MM.1S (cell line): Measurements from ENCODE around the gene COL2A1.
"Not testable (repeated sequence)": the region's sequence is repeated elsewhere in the genome, so short reads cannot be mapped to it uniquely, and the experiment has no call there.

Source experiments
- DNase-seq: peaks from one replicate; pipeline ENCODE4 v3.0.0-alpha.2; 2015
- H2AFZ ChIP-seq: fragments of 300-600 bp; sonication (generic); 2 replicates; pipeline ENCODE4 v1.6.0; 2016; ENCODE audit warnings: antibody characterized with exemption, low read length
- H3F3A ChIP-seq: fragments of 300-600 bp; sonication (generic); 2 replicates; pipeline ENCODE4 v1.6.1; 2016; ENCODE audit warnings: mild to moderate bottlenecking, antibody characterized with exemption, low read length, moderate library complexity, mixed read lengths; ENCODE audit not compliant: insufficient read depth
- H3K27ac ChIP-seq: fragments of 300-600 bp; sonication (generic); 2 replicates; pipeline ENCODE4 v1.5.1; 2016; ENCODE audit warnings: mild to moderate bottlenecking, low read length
- H3K27me3 ChIP-seq: fragments of 300-600 bp; sonication (generic); replicated peaks from 2 replicates; pipeline ENCODE4 v1.6.0; 2016; ENCODE audit warnings: low read length; ENCODE audit not compliant: insufficient read depth
- H3K36me3 ChIP-seq: fragments of 300-600 bp; sonication (generic); replicated peaks from 2 replicates; pipeline ENCODE4 v1.6.1; 2016; ENCODE audit warnings: mild to moderate bottlenecking, low read length, mixed read lengths; ENCODE audit not compliant: insufficient read depth
- H3K4me1 ChIP-seq: fragments of 300-600 bp; sonication (generic); 2 replicates; pipeline ENCODE4 v1.6.1; 2016; ENCODE audit warnings: low read length, mixed read lengths
- H3K4me2 ChIP-seq: fragments of 300-600 bp; sonication (generic); 2 replicates; pipeline ENCODE4 v1.6.0; 2016; ENCODE audit warnings: low read depth, low read length
- H3K4me3 ChIP-seq: fragments of 300-600 bp; sonication (generic); 2 replicates; pipeline ENCODE4 v1.5.1; 2016; ENCODE audit warnings: low read length, mixed read lengths
- H3K79me2 ChIP-seq: fragments of 300-600 bp; sonication (generic); 2 replicates; pipeline ENCODE4 v1.6.1; 2016; ENCODE audit warnings: mixed run types, low read length, mixed read lengths
- H3K9ac ChIP-seq: fragments of 300-600 bp; sonication (generic); 2 replicates; pipeline ENCODE4 v1.6.1; 2016; ENCODE audit warnings: low read length, mixed read lengths
- H3K9me2 ChIP-seq: fragments of 300-600 bp; sonication (generic); replicated peaks from 2 replicates; pipeline ENCODE4 v1.6.1; 2016; ENCODE audit warnings: mild to moderate bottlenecking, low read length, mixed read lengths; ENCODE audit not compliant: insufficient read depth
- H3K9me3 ChIP-seq: fragments of 300-600 bp; sonication (generic); replicated peaks from 2 replicates; pipeline ENCODE4 v1.6.1; 2016; ENCODE audit warnings: mild to moderate bottlenecking, low read length, mixed read lengths; ENCODE audit not compliant: insufficient read depth
- H4K20me1 ChIP-seq: fragments of 300-600 bp; sonication (generic); 2 replicates; pipeline ENCODE4 v1.6.1; 2016; ENCODE audit warnings: mild to moderate bottlenecking, low read length, moderate library complexity, mixed read lengths; ENCODE audit not compliant: insufficient read depth
- CTCF ChIP-seq: fragments of 300-600 bp; sonication (generic); IDR thresholded peaks from 2 replicates; pipeline ENCODE4 v1.5.1; 2016; ENCODE audit warnings: antibody characterized with exemption, low read length, mixed read lengths
- EZH2 ChIP-seq: fragments of 300-600 bp; sonication (generic); optimal IDR thresholded peaks from 2 replicates; pipeline ENCODE3; 2017; ENCODE audit warnings: low read depth, mild to moderate bottlenecking, antibody characterized with exemption, low read length, mixed read lengths
- EZH2phosphoT487 ChIP-seq: fragments of 300-600 bp; sonication (generic); IDR thresholded peaks from 2 replicates; pipeline ENCODE4 v1.6.1; 2018; ENCODE audit warnings: antibody characterized with exemption, low read length

COL2A1 gene

GRCh38 chr12:47963340-47964040 is 40.8 kb downstream of the COL2A1 start, which contains the start of gene TMEM106C:
TMEM106C (plus strand) TSS chr12:47963596; CDS start chr12:47964237, 641 bp downstream.
- peak; percentile 94 for DNase-seq
- H3K4me3 ChIP-seq: peak within 1 kb of the TSS; percentile 99
- peaks cover 32% of the 10 kb centered on the region for H3K79me2 ChIP-seq
- H3K9ac ChIP-seq: peak within 1 kb of the TSS; percentile 86
- no peaks in the 10 kb centered on the region for H4K20me1 ChIP-seq
- no peaks in the 10 kb centered on the region for H3K9me2 ChIP-seq
- no peak for TF ChIP-seq EZH2
- TF ChIP-seq EZH2phosphoT487: no peak
- TF ChIP-seq CTCF: peak; percentile 97
- H3K27me3 ChIP-seq: no peaks in the 10 kb centered on the region; the same call in 1 of the 2 replicates
- peaks cover 6% of the 10 kb centered on the region; the same call in 1 of the 2 replicates for H3K36me3 ChIP-seq
- no peaks in the 10 kb centered on the region for H3K9me3 ChIP-seq
- no peaks in the 10 kb centered on the region for H3F3A ChIP-seq
- peak within 1 kb of the TSS; percentile 6; the same call in 1 of the 2 replicates for H3K27ac ChIP-seq
- peaks cover 8% of the 10 kb centered on the region for H3K4me1 ChIP-seq
- H3K4me2 ChIP-seq: peak within 1 kb of the TSS; percentile 87
- peak within 1 kb of the TSS; percentile 98 for H2AFZ ChIP-seq

DNA sequence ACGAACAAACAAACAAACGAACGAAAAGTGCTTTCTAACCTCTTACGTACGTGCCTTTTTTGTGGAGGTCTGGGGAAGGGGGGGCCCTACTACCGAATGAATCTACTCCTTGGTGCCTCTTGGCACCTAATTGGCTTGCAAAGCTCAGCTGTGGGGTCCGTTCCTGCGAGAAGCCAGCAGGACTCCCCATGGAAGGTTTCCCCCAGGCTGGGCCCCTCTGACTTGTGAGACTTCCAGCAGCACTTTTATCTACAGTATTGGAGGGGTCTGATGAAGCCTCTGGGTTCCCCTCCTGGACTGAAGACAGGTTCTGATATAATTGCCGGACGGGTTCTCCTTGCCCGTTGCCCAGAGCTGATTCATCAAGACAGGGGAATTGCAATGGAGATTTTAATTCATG is 42.1 kb downstream of the COL2A1 start:
- no peaks in the 10 kb centered on the region; the same call in 1 of the 2 replicates for H3K36me3 ChIP-seq
- no peak overlapping the region for H3K27ac ChIP-seq
- H3K4me2 ChIP-seq: no peak overlapping the region
- no peak overlapping the region for H2AFZ ChIP-seq
- H3F3A ChIP-seq: no peaks in the 10 kb centered on the region
- H3K9ac ChIP-seq: no peak overlapping the region
- no peak for DNase-seq
- H3K9me2 ChIP-seq: no peaks in the 10 kb centered on the region
- peaks cover 8% of the 10 kb centered on the region for H3K4me1 ChIP-seq
- no peak overlapping the region for H3K4me3 ChIP-seq
- peaks cover 32% of the 10 kb centered on the region for H3K79me2 ChIP-seq
- no peaks in the 10 kb centered on the region for H4K20me1 ChIP-seq
- H3K27me3 ChIP-seq: no peaks in the 10 kb centered on the region; the same call in 1 of the 2 replicates
- TF ChIP-seq EZH2 (no peak), EZH2phosphoT487 (no peak), CTCF (no peak)
- H3K9me3 ChIP-seq: no peaks in the 10 kb centered on the region

DNA sequence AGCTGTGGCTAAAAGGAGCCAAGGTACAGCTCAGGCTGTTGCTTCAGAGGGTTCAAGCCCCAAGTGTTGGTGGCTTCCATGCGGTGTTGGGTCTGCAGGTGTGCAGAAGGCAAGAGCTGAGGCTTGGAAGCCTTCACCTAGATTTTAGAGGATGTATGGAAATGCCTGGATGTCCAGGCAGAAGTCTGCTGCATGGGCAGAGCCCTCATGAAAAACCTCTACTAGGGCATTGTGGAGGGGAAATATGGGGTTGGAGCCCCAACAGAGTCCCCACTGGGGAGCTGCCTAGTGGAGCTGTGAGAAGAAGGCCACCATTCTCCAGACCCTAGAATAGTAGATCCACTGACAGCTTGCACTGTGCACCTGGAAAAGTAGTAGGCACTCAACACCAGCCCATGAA is 46.6 kb downstream of the COL2A1 start:
- not testable (repeated sequence) for H3K4me1 ChIP-seq, H3K9me2 ChIP-seq, H3K4me3 ChIP-seq, H3F3A ChIP-seq, H3K9me3 ChIP-seq, H3K27ac ChIP-seq, H3K4me2 ChIP-seq, H3K79me2 ChIP-seq, H3K36me3 ChIP-seq, H4K20me1 ChIP-seq, DNase-seq, H3K27me3 ChIP-seq, H3K9ac ChIP-seq, H2AFZ ChIP-seq

GRCh38 chr12:47955059-47955458 is 49.2 kb downstream of the COL2A1 start:
- no peaks in the 10 kb centered on the region for H3F3A ChIP-seq
- H3K9ac ChIP-seq: no peak overlapping the region
- H3K9me2 ChIP-seq: no peaks in the 10 kb centered on the region
- DNase-seq: no peak
- H3K79me2 ChIP-seq: no peaks in the 10 kb centered on the region
- H4K20me1 ChIP-seq: no peaks in the 10 kb centered on the region
- no peaks in the 10 kb centered on the region for H3K36me3 ChIP-seq
- H3K27me3 ChIP-seq: no peaks in the 10 kb centered on the region
- H3K4me2 ChIP-seq: no peak overlapping the region
- no peaks in the 10 kb centered on the region for H3K4me1 ChIP-seq
- H3K4me3 ChIP-seq: no peak overlapping the region
- no peak overlapping the region for H3K27ac ChIP-seq
- H3K9me3 ChIP-seq: no peaks in the 10 kb centered on the region
- no peak overlapping the region for H2AFZ ChIP-seq
- TF ChIP-seq EZH2 (no peak), EZH2phosphoT487 (no peak), CTCF (no peak)
